G401.6 (cell line): Measurements from ENCODE around the gene POTEH.
"Not testable (repeated sequence)": the region's sequence is repeated elsewhere in the genome, so short reads cannot be mapped to it uniquely, and the experiment has no call there.

Source experiments
- FAIRE-seq: peaks from 2 replicates; lab custom pipeline; 2012; peaks lifted over from hg19 to GRCh38; lab: Jason Lieb, UNC

The POTEH gene

DNA sequence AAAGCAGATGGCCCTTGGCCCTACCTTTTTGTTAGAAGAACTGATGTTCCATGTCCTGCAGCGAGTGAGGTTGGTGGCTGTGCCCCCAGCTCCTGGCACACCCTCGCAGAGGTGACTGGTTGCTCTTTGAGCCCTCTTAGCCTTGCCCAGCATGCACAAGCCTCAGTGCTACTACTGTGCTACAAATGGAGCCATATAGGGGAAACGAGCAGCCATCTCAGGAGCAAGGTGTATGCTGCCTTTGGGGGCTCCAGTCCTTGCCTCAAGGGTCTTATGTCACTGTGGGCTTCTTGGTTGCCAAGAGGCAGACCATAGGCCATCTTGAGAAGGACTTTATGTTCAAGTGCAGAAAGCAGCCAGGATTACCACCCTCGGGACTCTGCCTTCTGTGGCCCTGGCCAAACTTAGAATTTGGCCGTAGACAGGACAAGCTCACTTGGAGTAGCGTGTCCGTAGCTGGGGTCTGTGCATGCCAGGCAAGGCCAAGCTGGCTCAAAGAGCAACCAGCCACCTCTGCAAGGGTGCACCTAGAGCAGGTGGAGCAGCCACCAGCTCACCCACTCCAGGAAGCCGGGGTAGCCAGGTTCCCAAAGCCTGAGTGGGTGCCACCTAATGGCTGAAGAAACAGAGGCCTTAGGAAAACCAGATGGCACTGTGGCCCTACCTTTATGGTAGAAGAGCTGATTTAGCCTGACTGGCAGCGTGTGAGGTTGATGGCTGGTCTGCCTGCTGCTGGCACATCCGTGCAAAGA, 48.5 kb downstream of the POTEH start:
- FAIRE-seq = not testable (repeated sequence)

DNA sequence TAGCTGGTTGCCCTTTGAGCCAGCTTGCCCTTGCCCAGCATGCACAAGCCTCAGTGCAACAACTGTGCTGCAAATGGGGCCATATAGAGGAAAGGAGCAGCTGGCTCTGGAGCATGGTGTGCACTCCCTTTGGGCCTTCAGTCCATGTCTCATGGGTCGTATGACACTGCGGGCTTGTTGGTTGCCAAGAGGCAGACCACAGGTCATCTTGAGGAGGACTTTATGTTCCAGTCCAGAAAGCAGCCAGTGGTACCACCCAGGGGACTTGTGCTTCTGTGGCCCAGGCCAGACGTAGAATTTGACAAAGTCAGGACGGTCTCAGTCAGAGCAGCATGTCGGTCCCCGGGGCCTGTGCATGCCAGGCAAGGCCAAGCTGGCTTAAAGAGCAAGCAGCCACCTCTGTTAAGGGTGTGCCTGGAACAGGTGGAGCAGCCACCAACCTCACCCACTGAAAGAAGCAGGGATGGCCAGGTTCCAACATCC, 49.1 kb downstream of the POTEH start:
- FAIRE-seq = not testable (repeated sequence)

- FAIRE-seq = not testable (repeated sequence)
These were observed 58.0 kb downstream of the POTEH start for GRCh38 chr22:15747636-15748323.

- FAIRE-seq = not testable (repeated sequence)
These were observed 59.5 kb downstream of the POTEH start for GRCh38 chr22:15749181-15749970.

GRCh38 chr22:15759443-15760097, 69.7 kb downstream of the POTEH start:
- FAIRE-seq = not testable (repeated sequence)

DNA sequence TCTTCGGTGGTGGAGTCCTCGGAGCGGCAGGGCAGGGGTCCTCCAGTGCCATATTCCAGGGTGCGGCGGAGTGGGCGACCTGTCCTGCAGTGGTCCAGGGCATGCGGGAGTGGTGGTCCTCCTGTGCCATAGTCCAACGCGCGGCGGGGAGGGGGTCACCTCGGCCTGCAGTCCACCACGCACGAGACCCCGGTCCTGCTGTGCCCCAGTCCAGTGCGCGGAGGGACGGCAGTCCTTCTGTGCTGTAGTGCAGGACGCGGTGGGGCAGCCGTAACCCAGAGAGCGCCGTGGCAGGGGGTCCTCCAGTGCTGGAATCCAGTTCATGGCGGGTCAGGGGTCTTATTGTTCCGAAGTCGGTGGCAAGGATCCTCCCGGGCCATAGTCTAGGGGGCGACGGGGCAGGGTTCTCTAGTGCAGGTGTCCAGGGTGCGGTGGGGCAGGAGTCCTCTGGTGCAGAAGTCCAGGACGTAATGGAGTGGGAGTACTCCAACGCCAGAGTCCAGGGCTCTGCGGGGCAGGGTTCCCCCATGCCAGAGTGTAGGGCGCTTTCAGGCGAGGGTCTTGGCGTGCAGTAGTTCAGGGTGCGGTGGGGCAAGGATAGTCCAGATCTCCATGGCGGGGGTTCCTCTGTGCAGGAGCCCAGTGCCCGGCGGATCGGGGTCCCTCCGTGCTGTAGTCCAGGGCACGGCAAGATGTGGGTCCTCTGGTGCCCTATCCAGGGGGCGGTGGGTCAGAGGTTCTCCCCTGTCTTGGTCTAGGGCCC, 70.7 kb downstream of the POTEH start:
- not testable (repeated sequence) for FAIRE-seq

DNA sequence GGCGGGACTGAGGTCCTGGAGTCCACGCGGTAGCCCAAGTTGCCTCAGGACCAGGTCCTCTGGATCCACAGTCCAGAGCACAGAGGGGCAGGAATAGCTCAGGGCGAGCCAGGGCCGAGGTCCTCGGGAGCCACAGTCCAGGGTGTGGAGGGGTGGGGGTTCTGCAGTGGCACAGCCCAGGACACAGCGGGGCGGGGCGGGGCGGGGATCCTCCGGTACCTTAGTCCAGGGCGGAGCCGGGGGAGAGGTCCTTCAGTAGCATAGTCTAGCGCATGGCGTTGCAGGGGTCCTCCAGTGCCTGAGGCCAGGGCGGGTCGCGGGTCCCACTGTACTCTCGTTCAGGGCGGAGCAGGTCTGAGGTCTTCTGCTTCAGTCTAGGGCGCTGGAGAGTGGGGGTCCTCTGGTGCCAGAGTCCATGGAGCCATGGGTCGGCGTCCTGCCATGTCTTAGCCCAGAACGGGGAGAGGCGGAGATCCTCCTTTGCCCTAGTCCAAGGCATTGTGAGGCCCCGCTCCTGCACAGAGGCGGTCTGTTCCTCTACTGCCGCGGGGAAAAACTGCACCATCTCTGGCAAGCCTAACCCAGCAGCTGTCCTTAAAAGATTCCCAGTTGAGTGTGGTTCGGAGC, 71.4 kb downstream of the POTEH start:
- not testable (repeated sequence) for FAIRE-seq

DNA sequence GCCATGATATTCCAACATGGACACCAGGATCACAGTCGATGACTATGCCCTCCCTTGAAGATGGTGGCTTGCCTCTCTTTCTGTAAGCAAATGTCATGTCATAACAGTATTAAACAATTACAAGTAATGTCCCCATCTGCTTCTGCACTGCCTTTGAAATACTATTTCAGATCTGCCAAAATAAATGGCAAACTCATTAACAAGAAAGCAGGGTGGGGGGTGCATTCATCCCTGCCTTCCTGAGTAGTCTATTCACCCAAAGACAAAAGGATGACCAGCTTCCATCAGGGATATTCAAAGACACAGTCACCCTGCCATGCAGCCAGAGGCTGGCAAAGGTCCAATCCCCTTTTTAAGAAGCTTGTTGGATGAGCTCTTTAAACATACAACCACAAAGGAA, 73.7 kb downstream of the POTEH start:
- not testable (repeated sequence) for FAIRE-seq
